WTC11 (cell line): ENCODE results near the gene ZNF341. TPM values are rescaled to one million over a fixed set of nuclear protein-coding genes. Genes with fewer than 3 reads are reported as not detected.
"Not testable (repeated sequence)": the region's sequence is repeated elsewhere in the genome, so short reads cannot be mapped to it uniquely, and the experiment has no call there.

ENCODE experiments used
- ATAC-seq: fragments of 200-7000 bp; cut with Tn5 transposase; 2 replicates; pipeline ENCODE4 v1.10.0; 2021; ENCODE audit warnings: mild to moderate bottlenecking, moderate library complexity
- CTCF ChIA-PET: fragments of 300-600 bp; sonication (Branson Sonifier 250); formaldehyde crosslinking; loops from one replicate; lab custom pipeline; 2021; ENCODE audit warnings: antibody characterized with exemption; lab: Charles Lee
- POLR2A ChIA-PET: fragments of 350-600 bp; sonication (Branson Sonifier 250); formaldehyde crosslinking; loops from one replicate; lab custom pipeline; 2021; ENCODE audit warnings: antibody characterized with exemption; lab: Charles Lee
- DNase-seq: peaks from one replicate; pipeline ENCODE4 v3.0.0; 2021; ENCODE audit warnings: low spot score
- H3K27ac Mint-ChIP-seq: 2 replicates; pipeline ENCODE4 v1.8.0; 2021; ENCODE audit warnings: mixed read lengths
- H3K27me3 Mint-ChIP-seq: 2 replicates; pipeline ENCODE4 v1.8.0; 2021; ENCODE audit warnings: low read depth, mild to moderate bottlenecking, moderate library complexity, mixed read lengths
- H3K36me3 Mint-ChIP-seq: 2 replicates; pipeline ENCODE4 v1.8.0; 2021; ENCODE audit warnings: mixed read lengths
- H3K4me1 Mint-ChIP-seq: 2 replicates; pipeline ENCODE4 v1.8.0; 2022; ENCODE audit warnings: mixed read lengths
- H3K4me3 Mint-ChIP-seq: 2 replicates; pipeline ENCODE4 v1.8.0; 2021; ENCODE audit warnings: mild to moderate bottlenecking, moderate library complexity, mixed read lengths
- H3K9me3 Mint-ChIP-seq: 2 replicates; pipeline ENCODE4 v1.8.0; 2021; ENCODE audit warnings: mixed read lengths
- ATF1 ChIP-seq: sonication (generic); formaldehyde crosslinking; IDR thresholded peaks from 2 replicates; pipeline ENCODE4 v1.8.1; 2023; ENCODE audit warnings: mild to moderate bottlenecking, moderate library complexity, missing genetic modification reagents
- ATF3 ChIP-seq: sonication (generic); formaldehyde crosslinking; conservative IDR thresholded peaks from 2 replicates; pipeline ENCODE4 v1.8.1; 2022; ENCODE audit warnings: mild to moderate bottlenecking, missing genetic modification reagents
- ETV6 ChIP-seq: sonication (generic); formaldehyde crosslinking; IDR thresholded peaks from 2 replicates; pipeline ENCODE4 v1.8.1; 2022; ENCODE audit warnings: mild to moderate bottlenecking, missing genetic modification reagents
- FOXK1 ChIP-seq: sonication (generic); formaldehyde crosslinking; IDR thresholded peaks from 2 replicates; pipeline ENCODE4 v1.8.0; 2022; ENCODE audit warnings: mild to moderate bottlenecking, moderate library complexity, missing genetic modification reagents
- GABPB1 ChIP-seq: sonication (generic); formaldehyde crosslinking; IDR thresholded peaks from 2 replicates; pipeline ENCODE4 v1.8.1; 2023; ENCODE audit warnings: mild to moderate bottlenecking, missing genetic modification reagents
- MAX ChIP-seq: sonication (generic); formaldehyde crosslinking; IDR thresholded peaks from 2 replicates; pipeline ENCODE4 v1.8.0; 2022; ENCODE audit warnings: mild to moderate bottlenecking, missing genetic modification reagents
- MYBL2 ChIP-seq: sonication (generic); formaldehyde crosslinking; IDR thresholded peaks from 2 replicates; pipeline ENCODE4 v1.8.1; 2023; ENCODE audit warnings: mild to moderate bottlenecking, moderate library complexity, missing genetic modification reagents
- NR1H2 ChIP-seq: sonication (generic); formaldehyde crosslinking; IDR thresholded peaks from 2 replicates; pipeline ENCODE4 v1.9.0; 2021; ENCODE audit warnings: mild to moderate bottlenecking, moderate library complexity, missing genetic modification reagents
- PRDM15 ChIP-seq: sonication (generic); formaldehyde crosslinking; IDR thresholded peaks from 2 replicates; pipeline ENCODE4 v1.8.0; 2022; ENCODE audit warnings: missing genetic modification reagents
- RORB ChIP-seq: fragments of 250-450 bp; sonication (Bioruptor Pico); IDR thresholded peaks from 2 replicates; pipeline ENCODE4 v1.9.0; 2021; ENCODE audit warnings: mild to moderate bottlenecking
- TEAD4 ChIP-seq: sonication (generic); formaldehyde crosslinking; IDR thresholded peaks from 2 replicates; pipeline ENCODE4 v1.8.0; 2022; ENCODE audit warnings: mild to moderate bottlenecking, missing genetic modification reagents
- USF2 ChIP-seq: sonication (generic); formaldehyde crosslinking; IDR thresholded peaks from 2 replicates; pipeline ENCODE4 v1.8.1; 2023; ENCODE audit warnings: mild to moderate bottlenecking, missing genetic modification reagents, moderate library complexity
- ZBTB43 ChIP-seq: sonication (generic); formaldehyde crosslinking; IDR thresholded peaks from 2 replicates; pipeline ENCODE4 v1.8.1; 2023; ENCODE audit warnings: mild to moderate bottlenecking, missing genetic modification reagents
- ZMAT4 ChIP-seq: fragments of 250-450 bp; sonication (Bioruptor Pico); IDR thresholded peaks from 2 replicates; pipeline ENCODE4 v1.9.0; 2021; ENCODE audit warnings: mild to moderate bottlenecking
- ZNF121 ChIP-seq: sonication (generic); formaldehyde crosslinking; IDR thresholded peaks from 2 replicates; pipeline ENCODE4 v1.8.0; 2023; ENCODE audit warnings: missing genetic modification reagents
- ZNF396 ChIP-seq: fragments of 250-450 bp; sonication (Bioruptor Pico); IDR thresholded peaks from 2 replicates; pipeline ENCODE4 v1.8.0; 2021; ENCODE audit warnings: mild to moderate bottlenecking, moderate library complexity, borderline replicate concordance
- ZNF532 ChIP-seq: fragments of 250-450 bp; sonication (Bioruptor Pico); IDR thresholded peaks from 2 replicates; pipeline ENCODE4 v1.9.0; 2021; ENCODE audit warnings: mild to moderate bottlenecking, borderline replicate concordance
- total RNA-seq: library from RNA; stranded (reverse); gene quantifications from 3 replicates; pipeline ENCODE4 v1.2.3, GENCODE V29; 2021

The ZNF341 gene
- total RNA-seq, 1 experiment from 2014 or later = 9.6 TPM

- POLR2A ChIA-PET = no interaction called here
- no peak overlapping the region for H3K4me3 Mint-ChIP-seq
- no peaks in the 10 kb centered on the region for H3K27me3 Mint-ChIP-seq
- H3K27ac Mint-ChIP-seq = no peak overlapping the region
- peaks cover 24% of the 10 kb centered on the region for H3K36me3 Mint-ChIP-seq
- CTCF ChIA-PET = interaction anchor here (0.7 kb wide), 1 partner anchor 39 kb away, joined by 3 read pairs; no protein-coding TSS in a partner anchor
- peaks cover 6% of the 10 kb centered on the region for H3K9me3 Mint-ChIP-seq
- ATAC-seq = no peak
- TF ChIP-seq ZNF396 (CRISPR knock-in tag) (no peak), ZNF532 (CRISPR knock-in tag) (no peak), RORB (CRISPR knock-in tag) (no peak), PRDM15 (no peak), FOXK1 (CRISPR knock-in tag) (no peak), TEAD4 (no peak)
- TF ChIP-seq, all 79 proteins: peak for 0
- H3K4me1 Mint-ChIP-seq = peaks cover 7% of the 10 kb centered on the region
- DNase-seq = no peak
Measured at GRCh38 chr20:33753763-33754162, 22.0 kb downstream of the ZNF341 start.

GRCh38 chr20:33755936-33756490 is 24.2 kb downstream of the ZNF341 start:
- H3K27me3 Mint-ChIP-seq, H3K4me3 Mint-ChIP-seq, H3K4me1 Mint-ChIP-seq, POLR2A ChIA-PET, DNase-seq, H3K9me3 Mint-ChIP-seq: not testable (repeated sequence)
- H3K36me3 Mint-ChIP-seq = peaks cover 21% of the 10 kb centered on the region
- peak; percentile 24; the same call in 1 of the 2 replicates for TF ChIP-seq ZNF121
- CTCF ChIA-PET = interaction anchor here (1.0 kb wide), 1 partner anchor 57 kb away, joined by 4 read pairs; no protein-coding TSS in a partner anchor
- peak overlapping the region; percentile 92 for H3K27ac Mint-ChIP-seq
- ATAC-seq = peak; percentile 74

- CTCF ChIA-PET = no interaction called here
- H3K27me3 Mint-ChIP-seq = no peaks in the 10 kb centered on the region
- no peak overlapping the region for H3K27ac Mint-ChIP-seq
- ATAC-seq = no peak
- H3K4me3 Mint-ChIP-seq = no peak overlapping the region
- peaks cover 7% of the 10 kb centered on the region for H3K4me1 Mint-ChIP-seq
- H3K9me3 Mint-ChIP-seq = peaks cover 6% of the 10 kb centered on the region
- POLR2A ChIA-PET = no interaction called here
- no peak for DNase-seq
- peaks cover 25% of the 10 kb centered on the region for H3K36me3 Mint-ChIP-seq
- TF ChIP-seq GABPB1 (CRISPR knock-in tag) (no peak), MAX (CRISPR knock-in tag) (no peak), USF2 (no peak), ETV6 (CRISPR knock-in tag) (no peak), NR1H2 (CRISPR knock-in tag) (no peak), ZMAT4 (CRISPR knock-in tag) (no peak), ZBTB43 (CRISPR knock-in tag) (no peak), MYBL2 (CRISPR knock-in tag) (no peak), ATF1 (no peak), ATF3 (CRISPR knock-in tag) (no peak)
Measured at GRCh38 chr20:33757046-33757445, 25.2 kb downstream of the ZNF341 start.
